LNCaP clone FGC (cell line): ENCODE data around the gene AATK.

Source experiments
- DNase-seq: peaks from one replicate; pipeline ENCODE4 v3.0.0-alpha.2; 2011; ENCODE audit warnings: low read depth
- H3K4me3 ChIP-seq: 2 replicates; pipeline ENCODE4 v1.5.1; 2011; ENCODE audit warnings: mild to moderate bottlenecking, low read depth, low read length, control low read depth
- CTCF ChIP-seq: IDR thresholded peaks from 2 replicates; pipeline ENCODE4 v1.5.1; 2012; ENCODE audit warnings: mild to moderate bottlenecking; ENCODE audit not compliant: control insufficient read depth, insufficient read depth; ENCODE audit errors: extremely low read depth

AATK gene

GRCh38 chr17:81119223-81120148, 46.5 kb downstream of the AATK start:
- peak overlapping the region; percentile 68 for H3K4me3 ChIP-seq
- DNase-seq, result peak; percentile 96
- TF ChIP-seq CTCF, result peak; percentile 63

- DNase-seq, result no peak
- H3K4me3 ChIP-seq, result peak overlapping the region; percentile 68
- TF ChIP-seq CTCF, result no peak
These were observed 47.5 kb downstream of the AATK start for GRCh38 chr17:81118308-81119221.

- no peak for DNase-seq
- no peak overlapping the region; the same call in 1 of the 2 replicates for H3K4me3 ChIP-seq
- no peak for TF ChIP-seq CTCF
These were observed 48.3 kb downstream of the AATK start for GRCh38 chr17:81117672-81118198.

- H3K4me3 ChIP-seq, result no peak overlapping the region
- TF ChIP-seq CTCF, result no peak
- DNase-seq, result no peak
These were observed 49.3 kb downstream of the AATK start for GRCh38 chr17:81116704-81117103.

- no peak for TF ChIP-seq CTCF
- H3K4me3 ChIP-seq, result no peak overlapping the region
- no peak for DNase-seq
These were observed 50.1 kb downstream of the AATK start for GRCh38 chr17:81115749-81116464.

- no peak for DNase-seq
- no peak overlapping the region for H3K4me3 ChIP-seq
- TF ChIP-seq CTCF, result no peak
These were observed 50.8 kb downstream of the AATK start for GRCh38 chr17:81115219-81115618.
